Measurements from ENCODE around the gene STPG3. TPM values are rescaled to one million over a fixed set of nuclear protein-coding genes. Genes with fewer than 3 reads are reported as not detected.
"Not testable (repeated sequence)": the region's sequence is repeated elsewhere in the genome, so short reads cannot be mapped to it uniquely, and the experiment has no call there.

Gene STPG3
- total RNA-seq, 1 donor from 2014 or later = 0.69 TPM

DNA sequence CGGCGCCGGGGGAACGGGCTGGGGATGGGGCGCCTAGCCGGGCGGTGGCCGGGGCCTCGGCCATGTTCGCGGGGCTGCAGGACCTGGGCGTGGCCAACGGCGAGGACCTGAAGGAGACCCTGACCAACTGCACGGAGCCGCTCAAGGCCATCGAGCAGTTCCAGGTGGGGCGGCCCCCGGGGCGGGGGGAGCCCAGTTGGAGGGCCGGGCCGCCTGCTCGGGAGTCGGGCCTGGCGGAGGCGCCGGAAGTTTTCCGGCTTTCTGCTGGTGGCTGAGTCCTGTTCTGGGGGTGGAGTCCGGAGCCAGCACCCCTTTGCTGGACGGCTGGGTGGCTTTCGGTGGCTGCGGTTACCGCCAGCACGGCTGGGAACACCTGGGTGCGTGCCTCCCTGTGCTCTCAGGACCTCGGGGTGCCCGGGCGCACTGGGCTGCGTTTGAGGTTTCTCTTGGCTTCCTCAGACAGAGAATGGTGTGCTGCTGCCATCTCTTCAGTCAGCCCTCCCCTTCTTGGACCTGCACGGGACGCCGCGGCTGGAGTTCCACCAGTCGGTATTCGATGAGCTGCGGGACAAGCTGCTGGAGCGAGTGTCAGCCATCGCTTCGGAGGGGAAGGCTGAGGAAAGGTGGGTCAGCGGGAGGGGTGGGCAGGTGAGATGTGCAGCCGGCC lies 4.5 kb downstream of the STPG3 start:
- ATAC-seq = peak; percentile 13
- intact Hi-C loops (cut with micrococcal nuclease) = no loop called here
- no peak for DNase-seq

DNA sequence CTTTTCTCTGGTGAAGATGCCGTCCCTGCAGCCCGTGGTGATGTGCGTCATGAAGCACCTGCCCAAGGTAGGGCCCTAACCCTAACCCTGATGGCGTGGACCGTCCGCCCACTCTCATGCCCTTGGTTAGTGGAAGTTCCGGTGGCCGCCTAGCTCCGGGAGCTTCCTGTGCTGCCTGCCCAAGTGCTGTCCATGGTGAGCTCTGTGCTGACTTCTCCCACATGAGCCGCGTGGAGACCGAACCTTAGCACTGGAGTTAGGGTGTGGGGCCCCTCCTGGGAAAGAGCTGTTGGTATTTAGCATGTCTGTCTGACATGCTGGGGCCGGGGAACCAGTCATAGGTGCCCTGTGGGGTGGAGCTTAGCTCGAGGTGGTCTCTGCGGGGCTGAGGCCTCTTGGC lies 5.3 kb downstream of the STPG3 start:
- intact Hi-C loops (cut with micrococcal nuclease) = no loop called here
- ATAC-seq (no peak), DNase-seq (no peak)

DNA sequence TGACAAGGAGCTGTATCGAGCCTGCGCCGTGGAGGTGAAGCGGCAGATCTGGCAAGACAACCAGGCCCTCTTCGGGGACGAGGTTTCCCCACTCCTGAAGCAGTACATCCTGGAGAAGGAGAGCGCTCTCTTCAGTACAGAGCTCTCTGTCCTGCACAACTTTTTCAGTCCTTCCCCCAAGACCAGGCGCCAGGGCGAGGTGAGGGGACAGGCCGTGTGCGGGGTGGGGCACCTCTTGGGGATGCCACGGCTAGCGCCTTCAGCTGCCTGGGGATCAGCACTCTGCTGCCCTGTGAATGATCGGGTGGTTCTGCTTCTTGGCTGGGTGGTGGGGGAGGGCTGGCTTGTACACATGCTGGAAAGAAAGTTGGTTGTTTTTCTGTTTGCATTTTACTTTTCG lies 5.8 kb downstream of the STPG3 start:
- intact Hi-C loops (cut with micrococcal nuclease) = no loop called here
- no peak for DNase-seq
- ATAC-seq = no peak

- intact Hi-C loops (cut with micrococcal nuclease); ATAC-seq; DNase-seq: not testable (repeated sequence)
Measured at GRCh38 chr9:137262173-137262908, 11.3 kb downstream of the STPG3 start.

- ATAC-seq (peak; percentile 16), DNase-seq (no peak)
- intact Hi-C loops (cut with micrococcal nuclease) = no loop called here
Measured at GRCh38 chr9:137262909-137263285, 11.8 kb downstream of the STPG3 start.

DNA sequence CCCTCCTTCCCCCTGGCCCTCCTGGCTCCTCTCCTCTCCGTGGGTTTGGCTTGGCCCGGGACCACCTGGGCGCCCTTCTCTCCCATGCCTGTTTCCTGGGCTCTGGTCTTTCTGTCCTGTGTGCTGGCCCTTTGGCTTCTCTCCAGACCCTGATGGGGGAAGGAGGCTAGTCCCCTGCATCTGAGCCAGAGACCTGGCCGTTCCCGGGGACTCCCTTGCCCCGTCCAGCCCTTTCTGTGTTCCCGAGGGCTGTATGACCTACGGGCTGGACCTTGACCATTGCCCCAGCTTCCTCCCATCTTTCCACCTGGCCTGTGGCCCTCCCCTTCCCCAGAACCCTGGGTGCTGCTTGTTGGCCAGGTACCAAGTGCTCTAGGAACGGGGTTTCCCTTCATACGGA lies 12.4 kb downstream of the STPG3 start:
- no peak for DNase-seq
- intact Hi-C loops (cut with micrococcal nuclease) = no loop called here
- ATAC-seq = no peak

- intact Hi-C loops (cut with micrococcal nuclease) = no loop called here
- ATAC-seq (no peak), DNase-seq (no peak)
Measured at GRCh38 chr9:137264067-137264466, 13.0 kb downstream of the STPG3 start.

- no peak for DNase-seq
- ATAC-seq = no peak
- intact Hi-C loops (cut with micrococcal nuclease) = no loop called here
Measured at GRCh38 chr9:137265496-137266161, 14.5 kb downstream of the STPG3 start.

DNA sequence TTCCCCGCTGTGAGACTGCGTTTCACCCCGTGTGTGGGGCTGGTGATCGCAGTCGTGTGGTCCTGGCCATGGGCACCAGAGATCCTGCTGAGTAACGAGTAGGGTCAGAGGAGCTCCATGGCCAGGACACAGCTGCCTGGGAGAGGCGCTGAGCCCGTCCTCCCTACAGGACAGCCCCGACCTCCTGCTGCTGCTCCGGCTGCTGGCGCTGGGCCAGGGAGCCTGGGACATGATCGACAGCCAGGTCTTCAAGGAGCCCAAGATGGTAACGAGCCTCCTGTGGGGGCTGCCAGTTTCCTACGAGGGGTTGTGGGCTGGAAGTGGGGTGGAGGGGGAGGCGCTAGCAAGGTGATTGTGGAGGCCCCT lies 15.1 kb downstream of the STPG3 start:
- ATAC-seq (no peak), DNase-seq (no peak)
- intact Hi-C loops (cut with micrococcal nuclease) = no loop called here

DNA sequence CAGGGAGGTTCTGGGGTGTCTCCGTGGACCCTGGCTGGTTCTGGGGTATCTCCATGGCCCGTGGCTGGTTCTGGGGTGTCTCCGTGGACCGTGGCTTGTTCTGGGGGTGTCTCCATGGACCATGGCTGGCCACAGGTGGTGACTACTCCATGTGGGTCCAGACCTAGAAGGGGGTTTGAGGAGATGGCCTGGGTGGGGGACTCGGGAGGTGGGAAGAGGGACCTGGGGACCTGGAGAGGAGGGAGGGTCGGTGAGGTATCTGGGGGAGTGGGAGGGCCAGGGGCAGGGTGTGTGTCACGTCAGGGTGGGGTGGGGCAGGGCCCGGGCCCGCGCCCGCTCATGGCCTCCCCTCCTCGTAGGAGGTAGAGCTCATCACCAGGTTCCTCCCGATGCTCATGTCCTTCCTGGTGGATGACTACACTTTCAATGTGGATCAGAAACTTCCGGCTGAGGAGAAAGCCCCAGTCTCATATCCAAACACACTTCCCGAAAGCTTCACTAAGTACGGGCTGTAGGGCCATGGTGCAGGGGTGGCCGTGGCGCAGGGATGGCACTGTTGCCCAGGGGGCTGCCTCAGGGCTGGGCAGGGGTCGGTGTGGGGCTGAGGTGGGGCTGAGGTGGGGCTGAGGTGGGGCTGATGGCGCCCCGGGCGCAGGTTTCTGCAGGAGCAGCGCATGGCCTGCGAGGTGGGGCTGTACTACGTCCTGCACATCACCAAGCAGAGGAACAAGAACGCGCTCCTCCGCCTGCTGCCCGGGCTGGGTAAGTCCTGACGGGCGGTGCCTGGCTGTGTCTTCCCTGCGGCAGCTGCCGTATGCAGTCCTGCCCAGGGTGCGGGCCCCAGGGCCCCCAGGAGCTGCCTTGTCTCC lies 15.7 kb downstream of the STPG3 start:
- no peak for ATAC-seq
- no peak for DNase-seq
- intact Hi-C loops (cut with micrococcal nuclease) = no loop called here

DNA sequence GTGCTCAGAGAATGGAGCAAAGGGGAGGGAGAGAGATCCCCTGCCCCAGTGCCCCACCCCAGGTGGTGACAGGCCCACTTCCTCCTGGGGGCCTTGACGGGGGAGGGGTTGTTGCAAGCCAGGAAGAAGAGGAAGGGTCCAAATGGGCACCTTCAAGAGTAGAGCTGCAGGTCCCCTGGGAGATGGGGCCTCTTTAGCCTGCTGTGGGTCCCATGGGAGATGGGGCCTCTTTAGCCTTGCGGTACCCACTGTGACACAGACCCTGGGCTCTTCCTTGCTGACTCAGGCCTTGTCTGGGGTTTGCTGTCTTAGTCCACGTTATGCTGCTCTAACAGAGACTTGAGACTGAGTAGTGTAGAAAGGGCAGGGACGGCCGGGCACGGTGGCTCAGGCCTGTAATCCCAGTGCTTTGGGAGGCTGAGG lies 16.9 kb downstream of the STPG3 start:
- no peak for ATAC-seq

DNA sequence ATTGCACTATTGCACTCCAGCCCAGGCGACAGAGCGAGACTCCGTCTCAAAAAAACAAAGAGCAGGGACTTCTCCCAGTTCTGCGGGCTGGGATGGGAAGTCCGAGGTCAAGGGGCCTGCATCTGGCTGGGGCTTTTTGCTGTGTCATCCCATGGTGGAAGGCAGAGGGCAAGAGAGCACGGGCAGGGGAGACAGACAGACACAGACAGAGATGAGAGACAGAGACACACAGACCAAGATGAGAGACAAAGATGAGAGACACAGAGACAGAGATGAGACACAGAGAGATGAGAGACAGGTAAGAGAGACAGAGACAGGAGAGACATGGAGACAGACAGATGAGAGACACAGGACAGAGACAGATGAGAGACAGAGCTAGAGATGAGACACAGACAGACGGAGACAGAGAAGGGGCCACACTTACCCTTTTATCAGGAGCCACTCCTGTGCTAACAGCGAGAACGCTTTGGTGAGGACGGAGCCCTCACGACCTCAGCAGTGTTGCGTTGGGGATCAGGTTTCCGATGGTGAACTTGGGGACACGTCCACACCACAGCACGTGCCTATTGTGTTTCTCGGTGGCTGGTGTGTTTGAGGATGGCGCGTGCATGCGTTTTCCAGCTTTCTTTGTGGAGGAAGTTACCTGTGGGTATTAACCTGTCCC lies 17.6 kb downstream of the STPG3 start:
- intact Hi-C loops (cut with micrococcal nuclease) = no loop called here
- ATAC-seq (peak; percentile 16), DNase-seq (no peak)

More for the DNA sequence above, 16.9 kb downstream of the STPG3 start:
- DNase-seq = no peak
- intact Hi-C loops (cut with micrococcal nuclease) = no loop called here

- intact Hi-C loops (cut with micrococcal nuclease) = no loop called here
- DNase-seq = peak; percentile 70
- peak; percentile 73 for ATAC-seq
Measured at GRCh38 chr9:137269231-137269772, 18.2 kb downstream of the STPG3 start.

- peak; percentile 4 for ATAC-seq
- no peak for DNase-seq
- intact Hi-C loops (cut with micrococcal nuclease) = no loop called here
Measured at GRCh38 chr9:137270929-137271695, 20.0 kb downstream of the STPG3 start.

DNA sequence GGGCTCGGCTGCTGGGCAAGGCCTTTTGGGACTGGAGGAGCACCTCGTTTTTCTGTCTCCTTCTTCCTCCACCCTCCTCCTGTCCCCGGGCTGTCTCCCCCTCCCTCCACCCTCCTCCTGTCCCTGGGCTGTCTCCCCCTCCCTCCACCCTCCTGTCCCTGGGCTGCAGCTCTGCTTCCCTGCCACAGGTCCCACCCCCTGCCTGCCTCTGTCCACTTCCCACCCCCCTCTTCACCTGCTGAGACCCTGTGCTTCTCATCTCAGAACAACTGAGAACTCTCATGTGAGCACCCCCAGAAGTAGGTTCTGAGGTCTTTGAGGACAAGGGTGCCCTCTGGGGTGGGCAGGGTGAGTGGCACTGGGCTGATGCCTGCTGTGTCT lies 20.6 kb downstream of the STPG3 start:
- DNase-seq (no peak), ATAC-seq (no peak)
- intact Hi-C loops (cut with micrococcal nuclease) = no loop called here

DNA sequence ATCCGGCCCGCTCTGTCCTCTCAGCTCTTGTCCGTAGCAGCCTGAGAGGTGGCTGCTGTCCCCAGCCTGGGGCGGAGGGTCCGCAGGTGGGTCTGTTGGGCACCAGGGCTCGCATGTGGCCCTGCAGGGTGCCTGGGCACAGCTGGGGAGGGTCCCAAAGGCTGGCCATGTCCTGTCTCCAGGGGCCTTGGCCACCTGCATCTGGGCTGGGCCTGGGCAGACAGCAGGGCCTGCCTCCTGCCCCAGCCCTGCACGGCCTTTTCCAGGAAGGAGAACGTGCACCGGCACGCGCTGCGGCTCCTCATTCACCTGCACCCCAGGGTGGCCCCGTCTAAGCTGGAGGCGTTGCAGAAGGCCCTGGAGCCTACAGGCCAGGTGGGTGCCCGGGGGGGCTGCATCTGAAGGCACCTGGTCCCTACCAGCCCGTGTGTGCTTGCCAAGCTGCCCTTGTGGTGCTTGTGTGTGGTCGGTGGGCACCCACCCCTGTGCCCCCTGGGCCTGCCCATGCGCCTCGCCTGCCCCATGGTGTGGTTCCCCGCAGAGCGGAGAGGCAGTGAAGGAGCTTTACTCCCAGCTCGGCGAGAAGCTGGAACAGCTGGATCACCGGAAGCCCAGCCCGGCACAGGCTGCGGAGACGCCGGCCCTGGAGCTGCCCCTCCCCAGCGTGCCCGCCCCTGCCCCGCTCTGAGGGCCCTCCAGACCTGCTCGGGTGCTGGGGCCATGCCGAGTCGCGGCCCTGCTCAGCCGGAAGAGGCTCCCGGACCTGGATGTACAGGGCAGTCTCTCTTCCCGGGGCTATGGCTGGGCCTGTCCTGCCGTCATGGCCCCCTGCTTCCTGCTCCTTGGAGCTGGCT lies 21.4 kb downstream of the STPG3 start:
- DNase-seq (no peak), ATAC-seq (no peak)
- intact Hi-C loops (cut with micrococcal nuclease) = no loop called here

- intact Hi-C loops (cut with micrococcal nuclease) = no loop called here
Measured at GRCh38 chr9:137273095-137273490, 22.0 kb downstream of the STPG3 start.

More at GRCh38 chr9:137273095-137273490, 22.0 kb downstream of the STPG3 start:
- ATAC-seq (no peak), DNase-seq (no peak)

Measured in left ventricle myocardium superior (tissue), 1 donor.